Cardiac fibroblast (primary cell): ENCODE results near the gene FOSL1.

Experiments used
- DNase-seq, 2 donors: peaks; one replicate each; pipeline versions ENCODE4 v3.0.0 to v3.0.0-alpha.2; 2010; ENCODE audit warnings: low read depth in 2 of 2
- H3K4me3 ChIP-seq, 2 donors: replicated peaks in 1 of 2; 1 replicate in 1 of 2; 2 replicates in 1 of 2; pipeline ENCODE4 v1.5.1; 2011; ENCODE audit warnings: low read depth in 2 of 2, low read length in 2 of 2, mild to moderate bottlenecking in 2 of 2, moderate library complexity in 1 of 2
- CTCF ChIP-seq: IDR thresholded peaks from one replicate; pipeline ENCODE4 v1.5.1; 2011; ENCODE audit warnings: low read depth, mild to moderate bottlenecking, low read length, inconsistent platforms

The FOSL1 gene

GRCh38 chr11:65870706-65871681 lies 29.2 kb downstream of the FOSL1 start:
- TF ChIP-seq CTCF, result no peak
- H3K4me3 ChIP-seq, result peak overlapping the region; percentile 61 to 65
- no peak for DNase-seq

GRCh38 chr11:65870307-65870658 lies 29.9 kb downstream of the FOSL1 start:
- peak overlapping the region in 1 of 2 donors; percentile 65 for H3K4me3 ChIP-seq
- DNase-seq, result no peak
- TF ChIP-seq CTCF, result no peak

- no peak overlapping the region for H3K4me3 ChIP-seq
- no peak for TF ChIP-seq CTCF
- DNase-seq, result no peak
Measured at GRCh38 chr11:65869643-65870306, 30.4 kb downstream of the FOSL1 start.

- TF ChIP-seq CTCF, result no peak
- no peak overlapping the region for H3K4me3 ChIP-seq
- DNase-seq, result no peak
Measured at GRCh38 chr11:65868907-65869306, 31.3 kb downstream of the FOSL1 start.

GRCh38 chr11:65868076-65868667 lies 32.0 kb downstream of the FOSL1 start:
- no peak for TF ChIP-seq CTCF
- no peak for DNase-seq
- no peak overlapping the region for H3K4me3 ChIP-seq

GRCh38 chr11:65867284-65868071 lies 32.7 kb downstream of the FOSL1 start:
- H3K4me3 ChIP-seq, result no peak overlapping the region
- no peak for TF ChIP-seq CTCF
- DNase-seq, result no peak
